ENCODE results near the gene SLC4A5.
A peak's percentile ranks its signal among the peaks of the same experiment; 100 is the strongest.
"Not testable (repeated sequence)": the region's sequence is repeated elsewhere in the genome, so short reads cannot be mapped to it uniquely, and the experiment has no call there.

Gene SLC4A5

GRCh38 chr2:74191596-74192380 lies 151.4 kb downstream of the SLC4A5 start:
- H3K27me3 Mint-ChIP-seq = no peaks in the 10 kb centered on the region
- H3K36me3 Mint-ChIP-seq (ENCODE audit: insufficient read depth) = peaks cover 2% of the 10 kb centered on the region
- H3K27ac Mint-ChIP-seq (ENCODE audit: low read depth) = no peak overlapping the region

DNA sequence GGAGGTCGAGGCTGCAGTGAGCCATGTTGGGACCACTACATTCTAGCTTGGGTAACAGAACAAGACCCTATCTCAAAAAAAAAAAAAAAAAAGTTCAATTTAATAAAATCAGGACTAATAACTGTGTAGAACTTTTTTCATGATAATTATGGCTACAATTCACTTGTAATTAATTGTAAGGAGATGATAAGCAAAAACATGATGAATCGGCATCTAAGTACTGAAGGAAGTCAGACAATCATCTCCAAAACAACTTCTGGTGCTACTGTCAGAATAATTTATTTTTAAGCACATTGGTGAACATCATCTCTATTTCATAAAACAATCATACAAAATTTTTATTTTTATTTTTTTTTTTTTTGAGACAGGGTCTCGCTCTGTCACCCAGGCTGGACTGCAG lies 154.5 kb downstream of the SLC4A5 start:
- Mint-ChIP-seq H3K4me3 (no peak overlapping the region), H3K4me1 (peaks cover 10% of the 10 kb centered on the region), H3K36me3 (ENCODE audit: insufficient read depth) (peaks cover 2% of the 10 kb centered on the region), H3K9me3 (no peaks in the 10 kb centered on the region), H3K27me3 (no peaks in the 10 kb centered on the region), H3K27ac (ENCODE audit: low read depth) (no peak overlapping the region)
- ATAC-seq (replicated peaks; ENCODE audit: extremely low read depth, poor library complexity, severe bottlenecking) (no peak), DNase-seq (ENCODE audit: low spot score in 2 of 2) (no peak)

More at GRCh38 chr2:74191596-74192380, 151.4 kb downstream of the SLC4A5 start:
- no peaks in the 10 kb centered on the region for H3K4me1 Mint-ChIP-seq
- no peak overlapping the region for H3K4me3 Mint-ChIP-seq
- H3K9me3 Mint-ChIP-seq = no peaks in the 10 kb centered on the region
- no peak for ATAC-seq (replicated peaks; ENCODE audit: extremely low read depth, poor library complexity, severe bottlenecking)
- DNase-seq (ENCODE audit: low spot score in 2 of 2) = no peak

DNA sequence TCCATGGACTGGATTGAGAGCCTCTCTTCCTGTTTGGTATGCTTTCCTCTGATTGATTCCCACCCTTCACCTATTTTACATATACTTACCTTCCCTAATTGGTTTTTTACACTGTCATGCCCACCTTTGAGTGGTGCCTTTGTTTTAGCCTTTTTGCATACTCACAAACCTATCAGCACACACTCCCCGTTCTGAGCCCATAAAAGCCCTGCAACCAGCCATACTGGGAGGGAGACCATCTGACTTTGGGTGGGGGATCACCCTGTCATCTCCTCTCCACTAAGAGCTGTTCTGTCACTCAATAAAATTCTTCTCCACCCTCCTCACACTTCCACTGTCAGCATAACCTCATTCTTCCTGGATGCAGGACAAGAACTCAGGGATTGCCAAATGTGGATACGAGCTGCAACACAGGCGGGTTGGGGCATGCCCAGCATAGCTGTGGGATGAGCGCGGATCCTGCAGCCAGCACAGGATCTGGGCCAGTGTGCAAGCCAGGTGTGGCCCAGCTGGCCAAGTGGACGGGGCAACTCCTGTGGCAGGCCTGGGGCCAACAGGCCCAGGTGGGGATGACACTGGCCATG lies 155.1 kb downstream of the SLC4A5 start:
- ATAC-seq (replicated peaks; ENCODE audit: extremely low read depth, poor library complexity, severe bottlenecking) = no peak
- no peak for DNase-seq (ENCODE audit: low spot score in 2 of 2)
- H3K9me3 Mint-ChIP-seq = no peaks in the 10 kb centered on the region
- H3K4me1 Mint-ChIP-seq = peaks cover 10% of the 10 kb centered on the region
- no peak overlapping the region for H3K4me3 Mint-ChIP-seq
- H3K27me3 Mint-ChIP-seq = no peaks in the 10 kb centered on the region
- peaks cover 2% of the 10 kb centered on the region for H3K36me3 Mint-ChIP-seq (ENCODE audit: insufficient read depth)
- H3K27ac Mint-ChIP-seq (ENCODE audit: low read depth) = no peak overlapping the region

DNA sequence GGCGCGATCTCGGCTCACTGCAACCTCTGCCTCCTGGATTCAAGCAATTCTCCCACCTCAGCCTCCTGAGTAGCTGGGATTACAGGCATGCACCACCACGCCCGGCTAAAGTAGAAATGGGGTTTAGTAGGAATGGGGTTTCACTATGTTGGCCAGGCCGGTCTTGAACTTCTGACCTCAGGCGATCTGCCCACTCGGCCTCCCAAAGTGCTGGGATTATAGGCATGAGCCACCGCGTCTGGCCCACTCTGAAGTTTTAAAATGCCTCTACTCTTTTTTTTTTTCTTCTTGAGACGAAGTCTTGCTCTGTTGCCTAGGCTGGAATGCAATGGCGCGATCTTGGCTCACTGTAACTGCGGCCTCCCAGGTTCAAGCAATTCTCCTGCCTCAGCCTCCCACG lies 156.5 kb downstream of the SLC4A5 start:
- not testable (repeated sequence) for ATAC-seq (replicated peaks; ENCODE audit: extremely low read depth, poor library complexity, severe bottlenecking); H3K27me3 Mint-ChIP-seq; H3K4me3 Mint-ChIP-seq; H3K27ac Mint-ChIP-seq (ENCODE audit: low read depth); DNase-seq (ENCODE audit: low spot score in 2 of 2); H3K36me3 Mint-ChIP-seq (ENCODE audit: insufficient read depth); H3K9me3 Mint-ChIP-seq
- peaks cover 10% of the 10 kb centered on the region for H3K4me1 Mint-ChIP-seq

GRCh38 chr2:74186038-74186437 lies 157.2 kb downstream of the SLC4A5 start:
- peak in 1 of 2 donors; percentile 25 for DNase-seq (ENCODE audit: low spot score in 2 of 2)
- H3K4me3 Mint-ChIP-seq = peak overlapping the region; percentile 31

GRCh38 chr2:74183878-74184277 lies 159.3 kb downstream of the SLC4A5 start:
- no peak overlapping the region for H3K4me3 Mint-ChIP-seq
- H3K4me1 Mint-ChIP-seq = peaks cover 10% of the 10 kb centered on the region
- peaks cover 4% of the 10 kb centered on the region for H3K36me3 Mint-ChIP-seq (ENCODE audit: insufficient read depth)
- no peaks in the 10 kb centered on the region for H3K9me3 Mint-ChIP-seq
- no peaks in the 10 kb centered on the region for H3K27me3 Mint-ChIP-seq
- ATAC-seq (replicated peaks; ENCODE audit: extremely low read depth, poor library complexity, severe bottlenecking) (no peak), DNase-seq (ENCODE audit: low spot score in 2 of 2) (no peak)
- H3K27ac Mint-ChIP-seq (ENCODE audit: low read depth) = no peak overlapping the region

More at GRCh38 chr2:74186038-74186437, 157.2 kb downstream of the SLC4A5 start:
- Mint-ChIP-seq H3K9me3 (no peaks in the 10 kb centered on the region), H3K4me1 (peaks cover 10% of the 10 kb centered on the region), H3K36me3 (ENCODE audit: insufficient read depth) (peaks cover 2% of the 10 kb centered on the region), H3K27ac (ENCODE audit: low read depth) (peak overlapping the region; percentile 56), H3K27me3 (no peaks in the 10 kb centered on the region)
- peak; percentile 84 for ATAC-seq (replicated peaks; ENCODE audit: extremely low read depth, poor library complexity, severe bottlenecking)

DNA sequence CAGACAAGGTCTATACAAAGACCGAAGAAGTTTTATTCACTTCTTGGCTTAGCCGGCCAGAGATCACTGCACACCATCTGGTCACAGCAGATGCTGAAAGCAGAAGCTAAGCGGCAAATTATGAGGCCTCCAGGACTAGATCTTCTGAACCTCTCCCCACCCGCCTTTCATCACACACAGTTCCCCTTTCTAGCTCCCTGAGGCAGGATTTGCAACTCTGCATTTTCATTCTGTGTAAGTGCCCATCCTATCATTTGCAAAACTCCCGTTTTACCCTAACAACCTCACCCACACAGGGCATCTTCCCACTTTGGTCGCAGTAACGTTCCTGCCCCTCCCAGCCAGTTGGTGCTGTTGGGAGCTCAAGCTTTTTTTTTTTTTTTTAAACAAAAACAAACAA lies 161.5 kb downstream of the SLC4A5 start:
- H3K27me3 Mint-ChIP-seq = no peaks in the 10 kb centered on the region
- no peaks in the 10 kb centered on the region for H3K9me3 Mint-ChIP-seq
- peaks cover 19% of the 10 kb centered on the region for H3K4me1 Mint-ChIP-seq
- DNase-seq (ENCODE audit: low spot score in 2 of 2) (no peak), ATAC-seq (replicated peaks; ENCODE audit: extremely low read depth, poor library complexity, severe bottlenecking) (no peak)
- peaks cover 16% of the 10 kb centered on the region for H3K36me3 Mint-ChIP-seq (ENCODE audit: insufficient read depth)
- no peak overlapping the region for H3K4me3 Mint-ChIP-seq
- no peak overlapping the region for H3K27ac Mint-ChIP-seq (ENCODE audit: low read depth)

- no peak for DNase-seq (ENCODE audit: low spot score in 2 of 2)
- H3K4me3 Mint-ChIP-seq = peak overlapping the region; percentile 83
- H3K9me3 Mint-ChIP-seq = no peaks in the 10 kb centered on the region
- ATAC-seq (replicated peaks; ENCODE audit: extremely low read depth, poor library complexity, severe bottlenecking) = peak; percentile 26
- peak overlapping the region; percentile 92 for H3K27ac Mint-ChIP-seq (ENCODE audit: low read depth)
- H3K27me3 Mint-ChIP-seq = no peaks in the 10 kb centered on the region
- H3K36me3 Mint-ChIP-seq (ENCODE audit: insufficient read depth) = peaks cover 25% of the 10 kb centered on the region
- H3K4me1 Mint-ChIP-seq = peaks cover 32% of the 10 kb centered on the region
Observed at GRCh38 chr2:74179063-74179865, 164.0 kb downstream of the SLC4A5 start.

DNA sequence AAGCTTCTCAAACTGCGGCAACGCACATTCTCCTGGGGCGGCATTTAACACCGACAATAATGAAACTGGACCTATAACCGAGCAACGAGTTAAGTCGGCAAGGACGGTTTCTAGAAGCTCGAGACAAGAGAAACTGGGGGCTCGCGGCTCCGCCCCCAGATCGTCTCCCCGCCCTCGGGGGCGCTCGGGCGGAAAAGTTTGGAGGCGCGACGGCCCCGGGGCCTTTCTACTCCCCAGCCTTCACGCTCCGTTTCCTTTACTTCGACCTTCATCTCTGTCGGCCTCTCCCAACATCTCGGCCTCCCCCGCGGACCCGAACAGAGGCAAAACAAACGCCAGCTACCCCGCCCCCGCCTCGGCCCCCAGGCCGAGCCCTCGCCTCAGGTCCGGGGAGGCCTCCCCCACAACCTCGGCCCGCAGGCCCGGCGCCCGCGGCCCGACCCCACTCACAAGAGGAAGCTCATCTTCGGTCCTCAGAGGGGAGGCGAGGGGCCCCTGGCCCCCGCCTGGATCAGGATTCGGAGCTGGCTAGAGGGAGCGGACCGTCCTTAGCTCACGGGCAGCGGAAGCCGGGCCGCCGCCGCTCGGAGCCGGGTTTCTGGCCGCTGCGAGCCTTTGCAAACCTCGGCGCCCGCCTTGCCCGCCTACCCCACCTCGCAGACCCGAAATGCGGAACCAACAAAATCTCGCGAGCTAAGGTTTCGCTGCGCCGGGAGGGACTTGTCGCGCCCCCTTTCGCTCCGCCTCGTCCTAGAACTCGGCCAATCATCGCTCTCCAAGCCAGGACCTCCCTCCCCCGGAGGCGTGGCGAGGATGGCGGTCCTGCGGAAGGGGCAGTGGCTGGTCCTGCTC lies 164.8 kb downstream of the SLC4A5 start, which contains the start of gene MOB1A:
TSS of gene MOB1A (minus strand) at position 669 of the 852 bp plus-strand sequence. CDS start at position 464, 205 bp downstream.
- Mint-ChIP-seq H3K27me3 (no peaks in the 10 kb centered on the region), H3K4me3 (peak within 1 kb of the TSS; percentile 83), H3K27ac (ENCODE audit: low read depth) (peak within 1 kb of the TSS; percentile 92), H3K36me3 (ENCODE audit: insufficient read depth) (peaks cover 27% of the 10 kb centered on the region), H3K4me1 (peaks cover 34% of the 10 kb centered on the region), H3K9me3 (no peaks in the 10 kb centered on the region)
- DNase-seq (ENCODE audit: low spot score in 2 of 2) (peak; percentile 98), ATAC-seq (replicated peaks; ENCODE audit: extremely low read depth, poor library complexity, severe bottlenecking) (peak; percentile 90)

GRCh38 chr2:74177696-74178095 lies 165.5 kb downstream of the SLC4A5 start:
- ATAC-seq (replicated peaks; ENCODE audit: extremely low read depth, poor library complexity, severe bottlenecking) (no peak), DNase-seq (ENCODE audit: low spot score in 2 of 2) (no peak)
- peaks cover 30% of the 10 kb centered on the region for H3K36me3 Mint-ChIP-seq (ENCODE audit: insufficient read depth)
- peak overlapping the region; percentile 83 for H3K4me3 Mint-ChIP-seq
- H3K27ac Mint-ChIP-seq (ENCODE audit: low read depth) = peak overlapping the region; percentile 92
- peaks cover 40% of the 10 kb centered on the region for H3K4me1 Mint-ChIP-seq
- no peaks in the 10 kb centered on the region for H3K9me3 Mint-ChIP-seq
- no peaks in the 10 kb centered on the region for H3K27me3 Mint-ChIP-seq

GRCh38 chr2:74174909-74175308 lies 168.3 kb downstream of the SLC4A5 start:
- ATAC-seq (replicated peaks; ENCODE audit: extremely low read depth, poor library complexity, severe bottlenecking) (no peak), DNase-seq (ENCODE audit: low spot score in 2 of 2) (no peak)
- Mint-ChIP-seq H3K36me3 (ENCODE audit: insufficient read depth) (peaks cover 54% of the 10 kb centered on the region), H3K27ac (ENCODE audit: low read depth) (peak overlapping the region; percentile 92), H3K4me1 (peaks cover 50% of the 10 kb centered on the region), H3K4me3 (peak overlapping the region; percentile 10), H3K9me3 (no peaks in the 10 kb centered on the region), H3K27me3 (no peaks in the 10 kb centered on the region)

GRCh38 chr2:74168739-74169138 lies 174.5 kb downstream of the SLC4A5 start:
- no peak overlapping the region for H3K4me3 Mint-ChIP-seq
- peaks cover 6% of the 10 kb centered on the region for H3K9me3 Mint-ChIP-seq
- H3K4me1 Mint-ChIP-seq = peaks cover 33% of the 10 kb centered on the region
- DNase-seq (ENCODE audit: low spot score in 2 of 2) (no peak), ATAC-seq (replicated peaks; ENCODE audit: extremely low read depth, poor library complexity, severe bottlenecking) (no peak)
- peaks cover 81% of the 10 kb centered on the region for H3K36me3 Mint-ChIP-seq (ENCODE audit: insufficient read depth)
- H3K27me3 Mint-ChIP-seq = no peaks in the 10 kb centered on the region
- H3K27ac Mint-ChIP-seq (ENCODE audit: low read depth) = no peak overlapping the region
